WTC11 (cell line): ENCODE data around the gene MAP7. TPM values are rescaled to one million over a fixed set of nuclear protein-coding genes. Genes with fewer than 3 reads are reported as not detected.

Source experiments
- ATAC-seq: fragments of 200-7000 bp; cut with Tn5 transposase; 2 replicates; pipeline ENCODE4 v1.10.0; 2021; ENCODE audit warnings: mild to moderate bottlenecking, moderate library complexity
- CTCF ChIA-PET: fragments of 300-600 bp; sonication (Branson Sonifier 250); formaldehyde crosslinking; loops from one replicate; lab custom pipeline; 2021; ENCODE audit warnings: antibody characterized with exemption; lab: Charles Lee
- POLR2A ChIA-PET: fragments of 350-600 bp; sonication (Branson Sonifier 250); formaldehyde crosslinking; loops from one replicate; lab custom pipeline; 2021; ENCODE audit warnings: antibody characterized with exemption; lab: Charles Lee
- DNase-seq: peaks from one replicate; pipeline ENCODE4 v3.0.0; 2021; ENCODE audit warnings: low spot score
- H3K27ac Mint-ChIP-seq: 2 replicates; pipeline ENCODE4 v1.8.0; 2021; ENCODE audit warnings: mixed read lengths
- H3K27me3 Mint-ChIP-seq: 2 replicates; pipeline ENCODE4 v1.8.0; 2021; ENCODE audit warnings: low read depth, mild to moderate bottlenecking, moderate library complexity, mixed read lengths
- H3K36me3 Mint-ChIP-seq: 2 replicates; pipeline ENCODE4 v1.8.0; 2021; ENCODE audit warnings: mixed read lengths
- H3K4me1 Mint-ChIP-seq: 2 replicates; pipeline ENCODE4 v1.8.0; 2022; ENCODE audit warnings: mixed read lengths
- H3K4me3 Mint-ChIP-seq: 2 replicates; pipeline ENCODE4 v1.8.0; 2021; ENCODE audit warnings: mild to moderate bottlenecking, moderate library complexity, mixed read lengths
- H3K9me3 Mint-ChIP-seq: 2 replicates; pipeline ENCODE4 v1.8.0; 2021; ENCODE audit warnings: mixed read lengths
- AR ChIP-seq: fragments of 250-450 bp; sonication (Bioruptor Pico); IDR thresholded peaks from 2 replicates; pipeline ENCODE4 v1.9.0; 2021; ENCODE audit warnings: mild to moderate bottlenecking
- CDX4 ChIP-seq: fragments of 250-450 bp; sonication (Bioruptor Pico); IDR thresholded peaks from 2 replicates; pipeline ENCODE4 v1.9.0; 2021; ENCODE audit warnings: moderate library complexity, mild to moderate bottlenecking, inconsistent platforms, borderline replicate concordance
- CTCF ChIP-seq: fragments of 200-600 bp; IDR thresholded peaks from 2 replicates; pipeline ENCODE4 v1.8.0; 2022; ENCODE audit warnings: antibody characterized with exemption
- EMX1 ChIP-seq: fragments of 250-450 bp; sonication (Bioruptor Pico); IDR thresholded peaks from 2 replicates; pipeline ENCODE4 v1.8.0; 2021; ENCODE audit warnings: mild to moderate bottlenecking
- ETV6 ChIP-seq: sonication (generic); formaldehyde crosslinking; IDR thresholded peaks from 2 replicates; pipeline ENCODE4 v1.8.1; 2022; ENCODE audit warnings: mild to moderate bottlenecking, missing genetic modification reagents
- NR1H2 ChIP-seq: sonication (generic); formaldehyde crosslinking; IDR thresholded peaks from 2 replicates; pipeline ENCODE4 v1.9.0; 2021; ENCODE audit warnings: mild to moderate bottlenecking, moderate library complexity, missing genetic modification reagents
- RORB ChIP-seq: fragments of 250-450 bp; sonication (Bioruptor Pico); IDR thresholded peaks from 2 replicates; pipeline ENCODE4 v1.9.0; 2021; ENCODE audit warnings: mild to moderate bottlenecking
- SP1 ChIP-seq: sonication (generic); formaldehyde crosslinking; conservative IDR thresholded peaks from 2 replicates; pipeline ENCODE4 v1.8.1; 2022; ENCODE audit warnings: missing genetic modification reagents
- TEAD1 ChIP-seq: sonication (generic); formaldehyde crosslinking; IDR thresholded peaks from 2 replicates; pipeline ENCODE4 v1.8.0; 2022; ENCODE audit warnings: mild to moderate bottlenecking, missing genetic modification reagents
- ZMAT4 ChIP-seq: fragments of 250-450 bp; sonication (Bioruptor Pico); IDR thresholded peaks from 2 replicates; pipeline ENCODE4 v1.9.0; 2021; ENCODE audit warnings: mild to moderate bottlenecking
- ZNF219 ChIP-seq: sonication (generic); formaldehyde crosslinking; IDR thresholded peaks from 2 replicates; pipeline ENCODE4 v1.8.0; 2023; ENCODE audit warnings: missing genetic modification reagents, mild to moderate bottlenecking, borderline replicate concordance
- ZNF232 ChIP-seq: sonication (generic); formaldehyde crosslinking; IDR thresholded peaks from 2 replicates; pipeline ENCODE4 v1.8.0; 2022; ENCODE audit warnings: mild to moderate bottlenecking, missing genetic modification reagents
- ZNF396 ChIP-seq: fragments of 250-450 bp; sonication (Bioruptor Pico); IDR thresholded peaks from 2 replicates; pipeline ENCODE4 v1.8.0; 2021; ENCODE audit warnings: mild to moderate bottlenecking, moderate library complexity, borderline replicate concordance
- ZNF423 ChIP-seq: fragments of 250-450 bp; sonication (Bioruptor Pico); IDR thresholded peaks from 2 replicates; pipeline ENCODE4 v2.1.2; 2022; ENCODE audit warnings: mild to moderate bottlenecking, moderate library complexity
- total RNA-seq: library from RNA; stranded (reverse); gene quantifications from 3 replicates; pipeline ENCODE4 v1.2.3, GENCODE V29; 2021

MAP7 gene
- total RNA-seq, 1 experiment from 2014 or later, result 56.6 TPM

GRCh38 chr6:136360783-136361182, 189.4 kb downstream of the MAP7 start:
- Mint-ChIP-seq H3K9me3 (no peaks in the 10 kb centered on the region), H3K27ac (peak overlapping the region; percentile 57; the same call in 1 of the 2 replicates), H3K27me3 (no peaks in the 10 kb centered on the region), H3K36me3 (peaks cover 48% of the 10 kb centered on the region), H3K4me1 (no peaks in the 10 kb centered on the region), H3K4me3 (no peak overlapping the region)
- DNase-seq, result no peak
- peak; percentile 26; the same call in 1 of the 2 replicates for ATAC-seq
- CTCF ChIA-PET, result no interaction called here
- POLR2A ChIA-PET, result no interaction called here
- no peak for TF ChIP-seq SP1 (CRISPR knock-in tag)
- no peak for TF ChIP-seq NR1H2 (CRISPR knock-in tag)
- TF ChIP-seq ZNF232 (CRISPR knock-in tag), result no peak
- no peak for TF ChIP-seq ZNF219 (CRISPR knock-in tag)
- TF ChIP-seq RORB (CRISPR knock-in tag), result no peak
- TF ChIP-seq EMX1, result no peak
- no peak for TF ChIP-seq ZNF396 (CRISPR knock-in tag)
- TF ChIP-seq, all 79 proteins: peak for 0

GRCh38 chr6:136359851-136360250, 190.4 kb downstream of the MAP7 start:
- no peaks in the 10 kb centered on the region for H3K27me3 Mint-ChIP-seq
- no peaks in the 10 kb centered on the region for H3K9me3 Mint-ChIP-seq
- POLR2A ChIA-PET, result no interaction called here
- no peak overlapping the region for H3K4me3 Mint-ChIP-seq
- no peak for TF ChIP-seq ETV6 (CRISPR knock-in tag)
- TF ChIP-seq ZMAT4, result no peak
- TF ChIP-seq CDX4 (CRISPR knock-in tag), result no peak
- ATAC-seq, result no peak
- no peak overlapping the region for H3K27ac Mint-ChIP-seq
- CTCF ChIA-PET, result interaction anchor here (0.6 kb wide), 1 partner anchor 1427 kb away, joined by 3 read pairs; no protein-coding TSS in a partner anchor
- DNase-seq, result no peak
- peaks cover 41% of the 10 kb centered on the region for H3K36me3 Mint-ChIP-seq
- no peaks in the 10 kb centered on the region for H3K4me1 Mint-ChIP-seq

- H3K36me3 Mint-ChIP-seq, result peaks cover 5% of the 10 kb centered on the region
- H3K27ac Mint-ChIP-seq, result no peak overlapping the region
- ATAC-seq, result peak; percentile 87
- peaks cover 25% of the 10 kb centered on the region for H3K4me1 Mint-ChIP-seq
- no peaks in the 10 kb centered on the region for H3K27me3 Mint-ChIP-seq
- ChIA-PET POLR2A (interaction anchor here (0.6 kb wide), 1 partner anchor 19 kb away, joined by 4 read pairs; no protein-coding TSS in a partner anchor), CTCF (interaction anchor here (0.6 to 1.3 kb wide), 5 partner anchors 20 to 441 kb away, joined by 3 to 5 read pairs (median 4); partner anchors contain the start of genes MAP3K5 and MAP7)
- no peaks in the 10 kb centered on the region for H3K9me3 Mint-ChIP-seq
- H3K4me3 Mint-ChIP-seq, result no peak overlapping the region
- TF ChIP-seq TEAD1 (CRISPR knock-in tag) (0 out of 2 replicates have a peak, but pooled peaks have one; percentile 27), ZNF423 (CRISPR knock-in tag) (peak; percentile 89), CTCF (no peak), AR (CRISPR knock-in tag) (no peak)
- peak; percentile 43 for DNase-seq
Measured at GRCh38 chr6:136351518-136352110, 198.6 kb downstream of the MAP7 start.
